Activated CD8-positive, alpha-beta memory T cell treated with anti-CD3 and anti-CD28 coated beads for 36 hours (primary cell): Measurements from ENCODE around the gene SDR39U1. TPM values are rescaled to one million over a fixed set of nuclear protein-coding genes. Genes with fewer than 3 reads are reported as not detected.

Experiments used
- CTCF ChIA-PET: fragments of 350-600 bp; sonication (Branson Sonifier 250); formaldehyde crosslinking; loops from one replicate; lab custom pipeline; 2021; ENCODE audit warnings: antibody characterized with exemption; lab: Charles Lee
- POLR2A ChIA-PET: fragments of 350-600 bp; sonication (Branson Sonifier 250); formaldehyde crosslinking; loops from one replicate; lab custom pipeline; 2021; ENCODE audit warnings: antibody characterized with exemption; lab: Charles Lee
- total RNA-seq, 2 experiments: library from RNA; stranded (reverse); gene quantifications; one replicate each; pipeline ENCODE4 v1.2.3, GENCODE V29; 2021

Gene SDR39U1
- total RNA-seq, 2 experiments from 2014 or later, result 53.2 to 59.0 TPM

- ChIA-PET POLR2A (no interaction called here), CTCF (interaction anchor here (1.6 to 2.3 kb wide), 3 partner anchors 10 to 89 kb away, joined by 5 to 8 read pairs (median 7); no protein-coding TSS in a partner anchor)
These were observed 20.3 kb downstream of the SDR39U1 start for GRCh38 chr14:24422261-24422660.

- ChIA-PET CTCF (interaction anchor here (0.5 to 2.0 kb wide), 2 partner anchors 13 to 172 kb away, joined by 5 to 9 read pairs; no protein-coding TSS in a partner anchor), POLR2A (no interaction called here)
These were observed 24.1 kb downstream of the SDR39U1 start for GRCh38 chr14:24418492-24418873.

GRCh38 chr14:24417832-24418491, 24.6 kb downstream of the SDR39U1 start:
- ChIA-PET POLR2A (no interaction called here), CTCF (no interaction called here)

- POLR2A ChIA-PET, result no interaction called here
- CTCF ChIA-PET, result interaction anchor here (1.2 kb wide), 1 partner anchor 19 kb away, joined by 3 read pairs; no protein-coding TSS in a partner anchor
These were observed 25.5 kb downstream of the SDR39U1 start for GRCh38 chr14:24416932-24417619.

- ChIA-PET POLR2A (no interaction called here), CTCF (interaction anchor here (1.2 kb wide), 1 partner anchor 20 kb away, joined by 3 read pairs; no protein-coding TSS in a partner anchor)
These were observed 26.2 kb downstream of the SDR39U1 start for GRCh38 chr14:24416254-24416931.

GRCh38 chr14:24415421-24416253, 26.9 kb downstream of the SDR39U1 start:
- CTCF ChIA-PET, result interaction anchor here (1.2 to 2.2 kb wide), 2 partner anchors 21 to 49 kb away, joined by 3 to 5 read pairs; no protein-coding TSS in a partner anchor
- POLR2A ChIA-PET, result no interaction called here

GRCh38 chr14:24414732-24415420, 27.7 kb downstream of the SDR39U1 start:
- CTCF ChIA-PET, result interaction anchor here (0.9 to 2.2 kb wide), 3 partner anchors 17 to 81 kb away, joined by 3 to 5 read pairs (median 5); no protein-coding TSS in a partner anchor

GRCh38 chr14:24414077-24414476, 28.5 kb downstream of the SDR39U1 start:
- ChIA-PET CTCF (interaction anchor here (0.9 to 2.2 kb wide), 4 partner anchors 18 to 82 kb away, joined by 3 to 5 read pairs (median 4); no protein-coding TSS in a partner anchor), POLR2A (no interaction called here)

More at GRCh38 chr14:24414732-24415420, 27.7 kb downstream of the SDR39U1 start:
- POLR2A ChIA-PET, result no interaction called here

- POLR2A ChIA-PET, result no interaction called here
These were observed 30.9 kb downstream of the SDR39U1 start for GRCh38 chr14:24411443-24412389.

GRCh38 chr14:24409956-24410355, 32.6 kb downstream of the SDR39U1 start:
- ChIA-PET POLR2A (no interaction called here), CTCF (interaction anchor here (1.8 kb wide), 1 partner anchor 76 kb away, joined by 5 read pairs; no protein-coding TSS in a partner anchor)

More at GRCh38 chr14:24411443-24412389, 30.9 kb downstream of the SDR39U1 start:
- CTCF ChIA-PET, result interaction anchor here (1.0 to 1.7 kb wide), 3 partner anchors 9 to 42 kb away, joined by 3 to 4 read pairs (median 3); no protein-coding TSS in a partner anchor

- ChIA-PET CTCF (interaction anchor here (1.8 kb wide), 1 partner anchor 76 kb away, joined by 5 read pairs; no protein-coding TSS in a partner anchor), POLR2A (interaction anchor here (1.0 kb wide), 1 partner anchor 21 kb away, joined by 6 read pairs; the partner anchor contains the start of genes CBLN3 and KHNYN)
These were observed 33.4 kb downstream of the SDR39U1 start for GRCh38 chr14:24409192-24409591.

- POLR2A ChIA-PET, result interaction anchor here (1.0 kb wide), 1 partner anchor 21 kb away, joined by 6 read pairs; the partner anchor contains the start of genes CBLN3 and KHNYN
- CTCF ChIA-PET, result no interaction called here
These were observed 33.8 kb downstream of the SDR39U1 start for GRCh38 chr14:24408764-24409163.

GRCh38 chr14:24407608-24408325, 34.8 kb downstream of the SDR39U1 start:
- POLR2A ChIA-PET, result no interaction called here

GRCh38 chr14:24406416-24406815, 36.2 kb downstream of the SDR39U1 start:
- CTCF ChIA-PET, result interaction anchor here (1.6 kb wide), 1 partner anchor 30 kb away, joined by 4 read pairs; no protein-coding TSS in a partner anchor
- POLR2A ChIA-PET, result no interaction called here

More at GRCh38 chr14:24407608-24408325, 34.8 kb downstream of the SDR39U1 start:
- CTCF ChIA-PET, result no interaction called here

- CTCF ChIA-PET, result interaction anchor here (2.0 kb wide), 1 partner anchor 27 kb away, joined by 6 read pairs; no protein-coding TSS in a partner anchor
- POLR2A ChIA-PET, result no interaction called here
These were observed 37.8 kb downstream of the SDR39U1 start for GRCh38 chr14:24404814-24405213.
